GM06990 (cell line): ENCODE data around the gene PILRB.

Source experiments
- DNase-seq: peaks from one replicate; pipeline ENCODE4 v3.0.0-alpha.2; 2011; ENCODE audit not compliant: insufficient read length; ENCODE audit errors: extremely low read depth
- H3K27me3 ChIP-seq: replicated peaks from 2 replicates; pipeline ENCODE4 v1.6.0; 2011; ENCODE audit warnings: low read length; ENCODE audit not compliant: control insufficient read depth, insufficient read depth
- H3K36me3 ChIP-seq: 2 replicates; pipeline ENCODE4 v1.5.1; 2011; ENCODE audit warnings: low read length; ENCODE audit not compliant: control insufficient read depth, insufficient read depth
- H3K4me3 ChIP-seq: replicated peaks from 2 replicates; pipeline ENCODE4 v1.5.1; 2011; ENCODE audit warnings: low read depth, mild to moderate bottlenecking, control low read depth, low read length
- TF ChIP-seq, protein P1 (sequence below): IDR thresholded peaks from 2 replicates; pipeline ENCODE4 v1.5.1; 2011; ENCODE audit warnings: low read length, control low read depth, mild to moderate bottlenecking, inconsistent platforms; ENCODE audit not compliant: insufficient read depth, poor library complexity, severe bottlenecking

Gene PILRB

DNA sequence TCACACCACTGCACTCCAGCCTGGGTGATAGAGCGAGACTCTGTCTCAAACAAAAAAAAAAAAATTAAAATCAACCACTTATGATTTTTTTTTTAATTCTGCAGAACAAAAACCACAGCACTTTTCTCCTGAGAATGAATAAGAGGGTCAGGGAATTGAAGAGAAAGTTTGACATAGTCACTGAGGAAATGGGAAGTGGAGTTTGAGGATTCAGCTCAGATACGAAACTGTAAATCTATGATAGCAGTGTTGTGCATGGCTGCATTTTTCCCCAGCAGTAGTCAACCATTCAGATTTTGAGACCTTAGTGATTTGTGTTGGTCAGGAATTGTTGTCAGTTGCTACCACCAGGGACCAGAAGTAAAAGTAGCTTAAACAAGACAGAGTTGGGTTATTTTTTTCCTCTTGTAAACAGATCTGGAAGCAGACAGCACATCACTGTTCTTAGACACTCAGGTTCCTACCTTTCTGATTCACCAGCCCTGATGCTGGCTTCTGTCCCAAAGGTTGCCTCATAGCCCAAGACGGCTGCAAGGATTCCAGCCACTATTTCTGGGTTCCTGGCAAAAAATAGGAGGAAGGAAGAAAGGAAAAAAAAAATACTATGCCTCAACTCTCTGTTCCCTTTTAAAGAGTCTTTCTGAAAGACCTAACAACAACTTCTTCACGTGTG lies 35.5 kb downstream of the PILRB start:
- Histone ChIP-seq H3K4me3 (no peak overlapping the region), H3K27me3 (no peaks in the 10 kb centered on the region), H3K36me3 (no peaks in the 10 kb centered on the region; the same call in 1 of the 2 replicates)
- DNase-seq = no peak
- TF ChIP-seq, protein P1, sequence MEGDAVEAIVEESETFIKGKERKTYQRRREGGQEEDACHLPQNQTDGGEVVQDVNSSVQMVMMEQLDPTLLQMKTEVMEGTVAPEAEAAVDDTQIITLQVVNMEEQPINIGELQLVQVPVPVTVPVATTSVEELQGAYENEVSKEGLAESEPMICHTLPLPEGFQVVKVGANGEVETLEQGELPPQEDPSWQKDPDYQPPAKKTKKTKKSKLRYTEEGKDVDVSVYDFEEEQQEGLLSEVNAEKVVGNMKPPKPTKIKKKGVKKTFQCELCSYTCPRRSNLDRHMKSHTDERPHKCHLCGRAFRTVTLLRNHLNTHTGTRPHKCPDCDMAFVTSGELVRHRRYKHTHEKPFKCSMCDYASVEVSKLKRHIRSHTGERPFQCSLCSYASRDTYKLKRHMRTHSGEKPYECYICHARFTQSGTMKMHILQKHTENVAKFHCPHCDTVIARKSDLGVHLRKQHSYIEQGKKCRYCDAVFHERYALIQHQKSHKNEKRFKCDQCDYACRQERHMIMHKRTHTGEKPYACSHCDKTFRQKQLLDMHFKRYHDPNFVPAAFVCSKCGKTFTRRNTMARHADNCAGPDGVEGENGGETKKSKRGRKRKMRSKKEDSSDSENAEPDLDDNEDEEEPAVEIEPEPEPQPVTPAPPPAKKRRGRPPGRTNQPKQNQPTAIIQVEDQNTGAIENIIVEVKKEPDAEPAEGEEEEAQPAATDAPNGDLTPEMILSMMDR = no peak

- DNase-seq = no peak
- TF ChIP-seq, protein P1 = no peak
- no peaks in the 10 kb centered on the region; the same call in 1 of the 2 replicates for H3K36me3 ChIP-seq
- H3K4me3 ChIP-seq = no peak overlapping the region
- H3K27me3 ChIP-seq = no peaks in the 10 kb centered on the region
These were observed 36.2 kb downstream of the PILRB start for GRCh38 chr7:100394077-100394476.

- TF ChIP-seq, protein P1 = no peak
- DNase-seq = peak; percentile 86
- Histone ChIP-seq H3K4me3 (no peak overlapping the region), H3K27me3 (no peaks in the 10 kb centered on the region), H3K36me3 (no peaks in the 10 kb centered on the region)
These were observed 38.6 kb downstream of the PILRB start for GRCh38 chr7:100396421-100396982.

GRCh38 chr7:100397315-100398081 lies 39.6 kb downstream of the PILRB start:
- TF ChIP-seq, protein P1 = peak; percentile 2
- DNase-seq = no peak
- Histone ChIP-seq H3K4me3 (no peak overlapping the region), H3K36me3 (no peaks in the 10 kb centered on the region), H3K27me3 (no peaks in the 10 kb centered on the region)

DNA sequence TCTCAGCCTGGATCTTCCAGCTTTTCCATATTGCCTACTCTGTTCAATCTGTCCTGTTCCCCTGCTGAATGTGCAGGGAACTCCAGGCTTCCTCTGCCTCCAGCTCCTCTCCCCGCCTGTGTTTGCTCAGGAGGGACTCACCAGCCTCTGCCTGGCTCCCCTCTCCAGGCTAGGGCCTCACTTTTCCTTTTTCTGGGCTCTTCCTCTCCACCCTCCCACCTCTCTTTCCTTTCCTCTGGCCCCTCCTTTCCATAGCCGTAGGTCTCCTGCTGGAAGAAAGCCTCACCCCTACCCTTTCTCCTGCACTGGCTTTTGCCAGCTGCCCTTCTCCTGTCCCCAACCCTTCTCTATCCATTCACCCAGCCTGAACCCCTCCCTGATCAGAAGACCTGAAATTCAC lies 40.3 kb downstream of the PILRB start:
- Histone ChIP-seq H3K27me3 (no peaks in the 10 kb centered on the region), H3K36me3 (no peaks in the 10 kb centered on the region), H3K4me3 (no peak overlapping the region)
- no peak for DNase-seq
- TF ChIP-seq, protein P1 = no peak
